ENCODE results near the gene SECISBP2.
A peak's percentile ranks its signal among the peaks of the same experiment; 100 is the strongest.

The SECISBP2 gene

DNA sequence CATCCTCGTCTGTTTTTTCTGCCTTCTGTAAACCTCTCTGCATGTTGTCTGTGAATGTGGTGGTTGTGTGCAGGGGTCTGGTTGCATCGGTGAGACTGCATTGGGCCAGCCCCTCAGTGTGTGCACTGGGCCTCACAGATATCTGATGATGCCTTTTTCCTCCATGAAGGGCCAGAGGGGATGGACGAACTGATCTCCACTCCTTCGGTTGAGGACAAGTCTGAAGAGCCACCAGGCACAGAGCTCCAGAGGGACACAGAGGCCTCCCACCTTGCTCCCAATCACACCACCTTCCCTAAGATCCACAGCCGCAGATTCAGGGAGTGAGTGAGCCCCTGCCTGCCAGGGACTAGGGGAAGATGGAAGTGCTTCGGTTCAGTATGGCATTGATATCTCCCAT, 31.3 kb downstream of the SECISBP2 start:
- no peak for DNase-seq

DNA sequence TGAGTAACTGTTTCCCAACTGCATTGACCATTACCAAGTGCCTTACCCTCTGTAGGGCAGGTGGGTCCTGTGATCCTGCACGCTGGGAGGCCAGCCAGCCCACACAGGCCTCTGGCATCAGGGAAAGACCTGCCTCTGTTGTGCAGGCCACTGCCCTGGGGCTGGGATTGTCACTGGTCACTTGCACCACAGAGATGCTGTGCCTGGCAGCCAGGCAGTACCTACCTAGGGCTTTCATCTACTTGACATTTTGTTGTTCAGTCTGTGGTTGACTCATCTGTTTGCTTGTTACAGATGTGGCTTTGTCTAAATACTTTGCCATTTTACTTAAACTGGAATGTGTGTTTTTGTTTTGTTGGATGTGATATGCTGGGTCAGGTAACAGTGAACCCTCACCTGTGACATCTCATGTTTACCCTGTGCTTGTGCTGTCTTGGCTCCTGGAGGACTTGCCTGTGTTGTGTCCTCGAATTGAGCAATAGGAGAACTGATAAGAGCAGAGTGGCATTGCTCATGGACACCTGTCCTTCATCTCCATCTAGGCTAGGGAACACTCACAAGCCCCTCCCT, 32.8 kb downstream of the SECISBP2 start:
- DNase-seq: no peak

DNA sequence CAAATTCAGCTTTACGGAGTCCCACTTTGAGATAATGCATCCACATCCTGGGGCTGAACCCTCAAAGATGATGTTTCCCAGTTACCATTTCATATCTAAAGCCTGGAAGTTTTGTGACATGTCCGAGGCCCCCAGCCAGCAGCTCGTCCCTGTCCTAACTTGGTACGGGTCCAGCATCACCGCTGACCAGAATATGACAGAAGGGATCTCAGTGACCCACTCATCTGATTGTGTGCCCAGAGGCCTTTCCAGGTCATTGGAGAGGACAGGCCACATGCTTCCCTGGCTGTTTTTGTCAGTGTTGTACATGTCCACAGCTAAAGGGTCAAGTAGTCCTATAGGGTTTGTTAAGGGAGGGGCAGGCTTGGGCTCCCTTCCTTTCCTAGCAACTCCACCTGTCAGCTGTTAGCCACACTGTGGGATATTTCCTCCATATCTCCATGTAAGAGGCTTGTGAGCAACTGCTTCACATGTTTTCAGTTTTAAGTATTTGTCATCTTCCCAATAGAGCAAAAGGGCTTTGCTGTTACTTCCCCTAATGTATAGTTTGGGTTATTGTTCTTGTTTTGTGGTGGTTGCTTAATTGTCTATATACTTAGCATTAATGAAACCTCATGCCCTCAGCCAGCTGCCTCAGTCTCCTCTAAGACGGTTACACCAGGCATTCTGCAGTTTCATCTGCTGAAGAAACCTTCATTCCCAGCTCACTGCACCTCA, 33.4 kb downstream of the SECISBP2 start:
- DNase-seq: no peak

DNA sequence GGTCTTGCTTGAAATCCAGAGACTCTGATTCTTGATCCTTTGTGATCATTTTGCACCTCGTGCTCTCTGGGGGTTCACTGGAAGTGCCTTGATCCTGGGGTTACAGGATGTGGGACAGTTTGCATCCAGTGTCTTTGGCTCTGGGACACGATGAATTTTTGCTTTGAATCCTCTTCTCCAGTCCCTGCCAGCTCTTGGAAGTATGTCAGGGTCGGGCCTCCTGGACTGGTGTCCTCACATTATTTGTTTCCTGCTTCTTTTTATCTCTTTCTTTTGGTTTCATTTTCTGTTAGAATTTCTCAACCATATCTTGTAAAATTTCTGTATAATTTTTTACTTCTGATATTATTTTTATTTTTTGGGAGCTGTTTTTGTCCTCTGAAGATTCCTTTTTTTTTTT, 34.2 kb downstream of the SECISBP2 start:
- no peak for DNase-seq

DNA sequence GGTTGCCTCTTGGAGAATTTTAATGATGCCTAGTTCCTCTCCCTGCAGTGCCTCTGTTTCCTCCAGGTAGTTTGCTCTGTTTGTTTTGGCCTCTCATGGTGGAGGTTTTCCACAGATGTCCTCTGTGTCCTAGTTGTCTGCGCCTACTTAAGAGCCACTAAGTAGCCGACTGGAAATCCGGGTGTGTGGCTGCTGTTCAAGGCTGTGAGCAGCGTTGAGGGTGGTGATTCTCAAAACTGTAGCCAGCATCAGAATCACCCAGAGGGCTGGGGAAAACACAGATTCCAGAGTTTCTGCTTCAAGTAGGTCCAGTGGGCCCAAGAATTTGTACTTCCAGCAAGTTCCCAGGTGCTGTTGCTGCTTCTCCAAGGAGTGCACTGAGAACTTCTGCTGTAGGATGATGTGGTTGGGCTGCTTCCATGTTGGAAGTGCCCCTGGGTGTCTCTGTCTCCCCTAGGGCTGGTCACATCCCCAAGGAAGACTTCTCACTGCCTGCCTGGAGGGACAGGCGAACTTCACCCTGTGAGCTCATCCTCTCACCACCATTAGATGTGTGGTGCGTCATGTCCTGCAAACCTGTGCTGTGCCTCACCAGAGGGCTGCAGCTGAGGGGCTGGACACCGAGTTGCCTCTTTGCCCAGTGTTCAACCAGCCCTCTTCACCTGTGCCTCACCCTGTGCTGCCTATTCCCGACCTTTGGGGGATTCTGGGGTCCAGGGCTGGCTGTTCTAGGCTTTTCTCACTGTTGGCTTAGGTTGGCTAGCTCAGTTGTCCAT, 34.8 kb downstream of the SECISBP2 start:
- DNase-seq: no peak

DNA sequence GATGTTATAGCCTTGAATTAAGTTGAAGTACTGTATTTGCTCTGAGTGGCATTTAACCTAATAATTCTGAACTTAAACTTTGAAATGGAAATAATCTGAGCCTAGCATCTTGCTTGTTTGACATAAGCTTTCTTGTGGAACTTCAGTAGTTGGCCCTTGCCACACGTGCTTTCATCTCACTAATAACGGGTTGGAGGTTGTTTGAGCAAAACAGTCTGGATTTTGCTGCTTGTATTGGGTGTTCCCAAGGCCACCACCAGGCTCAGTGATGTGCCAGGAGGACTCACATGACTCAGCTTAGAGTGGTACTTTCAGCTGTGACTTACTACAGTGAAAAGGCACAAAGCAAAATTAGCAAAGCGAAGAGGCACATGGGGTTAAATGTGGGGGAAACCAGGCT, 35.7 kb downstream of the SECISBP2 start:
- DNase-seq: no peak

DNA sequence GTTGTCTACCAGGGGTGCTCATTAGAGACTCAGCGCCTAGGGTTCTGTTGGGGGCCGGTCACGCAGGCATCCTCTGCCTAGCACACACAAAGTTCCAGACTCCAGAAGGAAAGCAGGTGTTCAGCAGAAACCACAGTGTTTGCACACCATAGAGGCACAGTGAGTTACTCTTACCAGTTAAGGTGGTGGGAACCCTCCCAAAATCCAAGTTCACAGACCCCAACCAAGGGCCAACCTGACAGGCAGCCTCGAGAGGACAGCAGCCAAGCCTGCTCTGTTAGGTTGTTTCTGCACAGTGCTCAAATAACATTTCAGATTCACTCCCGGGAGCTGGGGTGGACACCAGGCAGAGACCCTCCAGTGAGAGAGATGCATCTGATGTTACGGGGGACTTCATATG, 36.2 kb downstream of the SECISBP2 start:
- DNase-seq: no peak

DNA sequence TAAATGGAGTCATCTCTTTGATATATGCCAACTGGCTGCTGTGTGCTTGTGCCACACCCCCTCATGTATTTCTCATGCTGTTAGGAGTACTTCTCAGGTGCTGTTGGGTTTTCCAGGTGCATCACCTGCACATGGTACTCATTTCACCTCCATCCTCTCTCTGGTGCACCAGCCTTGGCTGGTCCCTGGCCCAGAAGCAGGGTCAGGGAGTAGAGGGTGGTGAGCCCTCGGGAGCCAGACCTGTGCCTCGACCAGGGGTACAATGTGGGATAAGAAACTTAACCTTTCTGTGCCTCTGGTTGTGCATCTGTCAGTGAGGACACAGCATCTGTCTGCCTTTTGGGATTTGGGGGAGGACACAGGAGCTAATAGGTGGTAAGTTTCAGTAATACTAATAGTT, 38.5 kb downstream of the SECISBP2 start:
- DNase-seq: no peak

DNA sequence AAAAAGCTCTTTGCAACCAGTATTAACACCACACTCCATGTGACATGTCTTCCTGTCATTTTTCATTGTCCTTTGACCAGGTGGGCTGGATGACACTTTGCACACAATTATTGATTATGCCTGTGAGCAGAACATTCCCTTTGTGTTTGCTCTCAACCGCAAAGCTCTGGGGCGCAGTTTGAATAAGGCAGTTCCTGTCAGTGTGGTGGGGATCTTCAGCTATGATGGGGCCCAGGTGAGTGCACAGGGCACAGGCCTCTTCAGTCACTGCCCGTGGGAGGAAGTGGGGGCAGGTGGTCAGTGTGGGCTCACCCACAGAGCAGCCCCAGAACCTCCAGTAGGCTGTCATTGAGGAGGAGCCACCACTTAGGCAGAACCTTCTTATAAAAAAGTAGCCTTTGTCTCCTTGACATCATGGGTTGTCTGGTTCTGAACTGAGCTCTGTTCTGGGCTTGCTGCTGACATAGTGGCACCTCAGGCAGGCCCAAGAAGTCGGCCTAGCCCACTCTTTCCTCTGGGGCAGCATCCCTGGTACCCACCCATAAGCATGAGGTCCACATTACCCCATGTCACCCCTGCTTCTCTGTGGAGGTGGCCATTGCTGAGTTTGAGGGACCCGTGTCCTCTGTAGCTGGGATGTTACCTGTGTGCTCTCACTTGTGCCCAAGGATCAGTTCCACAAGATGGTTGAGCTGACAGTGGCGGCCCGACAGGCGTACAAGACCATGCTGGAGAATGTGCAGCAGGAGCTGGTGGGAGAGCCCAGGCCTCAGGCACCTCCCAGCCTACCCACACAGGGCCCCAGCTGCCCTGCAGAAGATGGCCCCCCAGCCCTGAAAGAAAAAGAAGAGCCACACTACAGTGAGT, 39.3 kb downstream of the SECISBP2 start:
- no peak for DNase-seq

DNA sequence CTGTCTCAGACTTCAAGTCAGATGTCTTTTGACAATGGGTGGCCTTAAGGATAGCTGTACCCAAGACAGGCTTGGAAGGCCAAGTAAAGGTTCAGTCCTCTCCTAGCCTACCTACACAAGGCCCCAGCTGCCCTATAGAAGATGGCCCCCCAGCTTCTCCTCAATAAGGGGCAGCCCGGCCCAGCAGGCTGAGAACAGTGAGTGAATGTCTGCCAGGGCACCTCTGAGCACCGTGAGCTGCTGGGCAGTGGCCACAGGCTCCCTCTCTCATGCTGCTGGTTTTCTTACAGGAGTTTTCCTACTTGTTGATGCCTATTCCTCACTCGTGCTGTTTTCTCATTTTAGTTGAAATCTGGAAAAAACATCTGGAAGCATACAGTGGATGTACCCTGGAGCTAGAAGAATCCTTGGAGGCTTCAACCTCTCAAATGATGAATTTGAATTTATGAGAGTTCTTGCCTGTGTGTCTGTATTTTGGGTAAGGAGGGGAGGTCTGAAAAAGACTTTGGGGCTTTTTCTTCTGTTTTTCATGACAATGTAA, 40.1 kb downstream of the SECISBP2 start:
- DNase-seq: no peak

DNA sequence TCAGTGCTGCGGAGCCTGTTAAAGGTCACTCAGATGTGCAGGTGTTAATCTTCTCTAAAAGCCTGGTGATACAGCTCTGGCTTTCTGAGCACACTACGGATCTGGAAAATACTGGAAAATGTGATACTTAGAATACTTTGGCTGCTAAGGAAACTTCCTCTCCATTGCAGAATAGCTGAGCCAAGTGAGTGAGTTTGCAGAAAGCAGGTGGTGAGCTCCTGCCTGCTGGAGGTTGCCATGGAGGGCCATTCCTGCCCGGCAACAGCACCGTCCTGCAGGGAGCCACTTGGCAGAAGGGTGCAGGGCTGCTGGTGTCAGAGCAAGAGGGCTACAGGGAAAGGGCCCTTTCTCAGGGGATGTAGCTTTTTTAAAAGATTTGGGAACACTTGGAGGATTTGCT, 40.7 kb downstream of the SECISBP2 start:
- DNase-seq: no peak

DNA sequence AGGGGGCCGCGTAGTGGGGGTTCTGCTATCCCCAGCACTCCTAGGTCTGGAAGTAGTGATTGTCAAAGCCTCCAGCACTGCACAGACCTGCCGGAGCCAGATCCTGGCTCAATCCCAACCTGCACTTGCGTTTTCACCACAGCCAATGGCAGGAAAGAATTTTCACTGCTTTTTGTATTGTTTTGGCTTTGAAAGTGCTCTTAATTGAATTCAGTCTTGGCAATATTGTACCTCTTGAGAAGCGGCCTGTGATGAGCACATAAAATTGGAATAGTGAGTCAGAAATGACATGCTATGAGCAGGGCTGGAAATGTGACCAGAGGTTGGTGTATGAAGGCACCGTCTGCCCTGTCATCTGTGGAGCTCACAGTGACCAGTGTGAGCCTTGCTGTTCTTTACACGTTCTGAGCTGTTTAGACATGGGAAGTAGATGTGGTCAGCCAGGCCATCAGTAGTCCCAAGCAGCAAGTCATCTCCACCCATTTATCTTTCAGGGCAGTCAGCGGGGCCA, 41.5 kb downstream of the SECISBP2 start:
- DNase-seq: no peak

DNA sequence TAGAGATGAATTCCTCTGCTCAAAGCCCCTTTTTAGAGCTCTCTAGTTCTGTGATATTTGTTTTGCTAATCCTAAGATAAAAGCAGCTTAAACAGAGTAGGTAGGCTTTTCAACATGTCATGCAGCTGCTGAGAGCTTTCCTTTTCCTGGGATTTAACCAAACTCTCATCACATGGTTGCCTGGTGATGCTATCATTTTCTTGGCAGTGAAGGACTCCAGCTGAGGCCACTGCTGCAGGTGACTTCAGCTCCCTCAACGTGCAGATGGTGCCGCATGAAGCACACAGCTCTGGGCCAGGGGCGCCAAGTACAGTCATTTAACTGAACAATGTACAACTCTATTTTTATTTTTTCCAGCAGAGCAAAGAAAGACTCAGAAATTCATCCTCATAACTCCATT, 42.2 kb downstream of the SECISBP2 start:
- DNase-seq: no peak

DNA sequence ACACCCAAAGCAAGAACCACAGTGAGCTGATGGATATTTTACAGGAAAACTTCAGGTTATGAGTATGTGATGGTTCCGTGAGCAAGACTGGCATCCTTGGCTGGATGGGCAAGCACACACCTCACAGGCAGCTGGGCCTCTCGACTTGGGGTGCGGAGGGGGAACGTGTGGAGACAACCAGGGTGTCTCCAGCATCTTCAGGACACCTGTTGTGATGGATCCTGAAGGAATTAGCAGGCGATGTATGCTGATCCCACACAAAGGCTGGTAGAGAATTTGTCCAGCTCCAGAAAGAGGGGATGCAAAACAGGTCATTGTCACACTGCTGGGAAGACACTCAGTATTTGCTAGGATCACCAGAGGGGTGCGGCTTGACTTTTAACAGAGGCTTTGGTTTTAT, 42.7 kb downstream of the SECISBP2 start:
- DNase-seq: no peak

DNA sequence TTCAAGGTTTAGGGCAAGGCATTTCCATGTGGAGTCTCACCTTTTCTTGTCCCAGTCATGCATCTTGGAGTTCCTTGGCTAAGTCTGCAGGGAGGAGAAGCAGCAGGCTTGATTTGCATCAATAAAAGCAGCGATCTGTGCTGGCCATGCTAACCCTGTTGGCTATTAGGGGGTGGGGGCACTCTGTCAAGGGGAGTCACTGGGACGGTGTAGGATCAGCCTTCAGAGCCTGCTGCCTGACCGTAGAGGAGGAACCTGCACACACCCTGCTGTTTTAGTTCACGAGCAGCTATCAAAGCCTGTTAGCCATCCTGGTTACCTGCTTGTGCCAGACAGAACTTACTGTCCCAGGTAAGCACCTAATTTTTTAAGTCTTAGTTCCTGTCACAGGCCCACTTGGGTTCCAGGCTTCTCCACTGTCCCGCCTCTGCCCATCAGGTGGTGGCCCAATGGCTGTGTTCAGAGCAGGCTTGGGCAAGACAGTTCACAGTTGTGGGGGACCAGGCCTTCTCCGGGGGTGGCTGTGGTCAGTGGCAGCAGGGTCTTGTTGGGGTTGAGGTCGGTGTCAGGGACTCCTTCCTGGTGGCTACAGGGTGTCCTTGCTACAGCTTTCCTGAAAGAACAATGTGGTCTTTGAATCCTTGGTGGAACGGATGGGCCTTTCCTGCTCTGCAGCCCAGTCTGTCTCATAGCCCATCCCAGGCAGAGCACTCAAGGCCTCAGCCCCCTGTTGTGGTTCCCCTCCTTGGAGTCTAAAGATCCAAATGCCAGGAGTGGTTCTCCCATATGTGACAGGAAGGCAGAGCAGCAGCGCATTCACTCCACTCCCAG, 43.7 kb downstream of the SECISBP2 start:
- peak; percentile 22 for DNase-seq

DNA sequence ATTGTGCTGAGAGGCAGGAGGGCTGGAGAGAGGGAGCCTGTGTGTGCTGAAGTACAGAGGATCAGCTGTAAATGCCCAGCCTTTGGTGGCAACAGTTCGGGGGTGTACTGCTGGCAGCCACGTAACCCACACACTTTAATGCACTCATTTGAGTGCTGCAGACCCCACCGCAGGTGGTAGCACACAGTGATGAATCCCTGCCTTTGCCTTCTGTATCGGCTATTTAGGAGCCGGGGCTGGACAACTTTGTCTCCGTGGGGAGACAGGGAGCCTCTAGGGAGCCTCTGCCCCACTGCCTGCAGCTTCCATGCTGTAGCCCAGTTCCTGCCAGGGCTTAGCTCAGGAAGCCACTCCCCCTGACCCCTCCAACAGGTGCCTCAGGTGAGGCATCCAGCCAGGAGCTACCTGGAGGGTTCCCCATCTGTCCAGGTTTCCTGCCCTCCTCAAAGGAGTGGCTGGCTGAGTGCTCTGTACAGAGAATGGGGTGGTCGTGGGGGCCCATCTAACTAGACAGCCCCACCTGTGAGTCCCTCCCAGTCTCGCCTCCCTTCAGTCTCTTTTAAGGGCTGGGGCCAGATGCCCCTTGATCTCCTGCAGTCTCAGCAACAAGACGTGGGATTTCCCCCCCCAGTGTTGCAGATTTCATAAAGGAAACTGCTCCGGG, 44.5 kb downstream of the SECISBP2 start:
- peak; percentile 29 for DNase-seq

DNA sequence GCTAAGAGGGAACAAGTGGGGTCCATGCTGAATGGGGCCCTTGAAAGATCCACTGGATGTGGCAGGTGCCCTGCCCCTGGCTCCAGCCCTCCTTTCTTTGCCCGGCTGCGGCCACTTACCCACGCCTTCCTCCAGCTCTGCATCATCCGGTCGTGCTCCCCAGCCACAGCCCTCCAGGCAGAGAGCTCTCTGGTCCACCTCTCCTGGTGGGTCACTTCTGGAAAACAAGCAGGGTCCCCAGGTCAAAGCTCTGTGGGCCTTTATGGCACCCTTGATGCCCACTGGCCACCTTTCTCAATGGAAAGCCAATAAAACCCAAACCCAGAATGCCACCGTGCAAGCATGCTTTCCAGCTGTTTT, 45.0 kb downstream of the SECISBP2 start:
- no peak for DNase-seq

DNA sequence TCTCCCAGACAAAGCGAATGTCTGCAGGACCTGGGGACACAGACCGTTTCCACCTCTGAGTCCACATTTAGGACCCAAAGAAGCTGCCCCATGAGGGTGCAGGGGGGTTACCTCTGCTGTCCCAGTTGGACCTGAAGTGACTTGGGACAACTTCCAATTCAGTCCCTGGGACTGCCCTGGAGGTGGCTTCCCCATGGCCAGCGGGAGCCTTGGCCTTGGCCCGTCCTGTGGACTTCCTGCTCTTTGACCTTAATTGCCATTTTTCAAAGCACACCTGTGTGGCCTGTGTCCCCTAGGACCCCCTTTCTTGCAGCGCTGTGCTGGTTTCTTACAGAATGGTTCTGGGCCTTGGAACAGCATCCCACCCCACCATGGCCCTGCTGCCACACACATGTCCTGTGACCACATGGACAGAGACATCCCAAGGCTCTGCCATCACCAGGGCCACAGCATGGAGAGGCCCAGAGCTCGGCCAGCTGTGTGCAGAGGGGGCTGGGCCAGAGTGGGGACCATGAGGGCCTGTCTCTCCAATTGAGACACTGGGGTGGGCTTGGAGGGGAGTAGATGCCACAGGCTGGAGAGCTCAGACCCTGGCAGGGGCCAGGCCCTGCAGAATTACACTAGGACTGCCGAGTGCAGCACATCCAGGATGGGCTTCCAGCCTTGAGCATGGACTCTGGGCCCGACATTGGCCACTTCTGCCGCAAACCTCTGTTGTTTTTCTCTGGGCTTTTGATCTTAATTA, 45.8 kb downstream of the SECISBP2 start:
- peak; percentile 23 for DNase-seq

DNA sequence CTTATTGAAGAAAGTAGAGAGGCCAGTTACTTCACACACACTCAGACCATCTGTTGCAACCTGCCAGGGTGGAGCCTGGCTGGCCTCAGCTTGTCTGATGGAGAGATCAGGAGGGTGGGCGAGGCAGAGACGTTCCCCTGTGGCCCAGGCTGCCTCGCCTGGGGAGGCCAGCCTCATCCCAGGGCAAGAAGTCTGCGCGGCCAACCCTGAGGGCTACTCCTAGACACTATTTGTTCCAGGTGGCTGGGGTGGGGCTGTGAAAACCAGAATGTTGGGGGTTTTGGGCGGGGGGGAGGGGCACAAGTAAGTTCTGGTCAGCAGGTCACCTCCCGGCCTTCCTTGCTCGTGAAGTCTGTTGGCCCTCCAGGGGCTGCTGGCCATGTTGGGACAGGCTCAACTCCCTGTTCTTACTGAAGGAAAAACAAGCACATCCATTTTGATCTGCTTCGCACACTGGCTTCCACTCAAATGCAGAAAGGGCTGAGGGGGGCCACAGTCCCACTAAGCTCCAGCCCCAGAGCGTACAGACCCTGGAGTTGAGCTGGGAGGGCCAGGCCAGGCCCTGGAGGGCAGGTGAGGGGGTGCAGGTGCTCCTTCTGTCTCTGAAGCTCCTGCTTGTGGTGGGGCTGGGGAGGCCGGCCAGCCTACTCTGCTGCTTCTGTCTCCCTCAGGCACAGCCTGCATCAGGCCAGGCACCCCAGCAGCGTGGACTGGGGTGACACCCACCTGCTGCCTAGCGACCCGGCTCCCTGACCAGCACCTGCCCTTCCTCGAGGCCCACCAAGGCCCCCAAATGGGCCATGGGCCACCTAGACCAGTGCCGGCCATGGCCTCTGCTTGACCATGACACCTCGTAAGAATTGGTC, 46.6 kb downstream of the SECISBP2 start:
- DNase-seq: no peak

DNA sequence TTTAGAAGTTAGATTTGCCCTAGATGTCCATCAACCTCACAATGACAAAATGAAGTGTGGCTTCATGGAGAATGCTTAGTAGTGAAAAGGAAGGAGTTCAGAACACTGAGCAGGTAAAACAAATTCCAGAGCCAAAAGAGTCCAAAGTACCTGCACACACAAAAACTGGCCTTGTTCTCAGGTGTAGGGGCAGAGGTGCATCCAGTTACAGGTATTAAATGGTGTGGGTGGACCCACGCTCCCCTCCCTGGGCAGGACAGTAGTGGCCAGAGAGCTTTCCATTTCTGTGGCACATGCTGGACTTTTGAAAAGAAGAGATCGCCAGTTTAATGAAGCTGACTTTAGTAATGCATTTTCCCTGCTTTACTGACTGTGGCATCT, 47.2 kb downstream of the SECISBP2 start:
- DNase-seq: no peak

Measured in activated CD4-positive, CD25-positive, alpha-beta regulatory T cell treated with anti-CD3 and anti-CD28 coated beads, Interleukin-2, amount 50 U/mL, for 72 hours (primary cell).